ENCODE measurements around the gene FBXO10.

DNA sequence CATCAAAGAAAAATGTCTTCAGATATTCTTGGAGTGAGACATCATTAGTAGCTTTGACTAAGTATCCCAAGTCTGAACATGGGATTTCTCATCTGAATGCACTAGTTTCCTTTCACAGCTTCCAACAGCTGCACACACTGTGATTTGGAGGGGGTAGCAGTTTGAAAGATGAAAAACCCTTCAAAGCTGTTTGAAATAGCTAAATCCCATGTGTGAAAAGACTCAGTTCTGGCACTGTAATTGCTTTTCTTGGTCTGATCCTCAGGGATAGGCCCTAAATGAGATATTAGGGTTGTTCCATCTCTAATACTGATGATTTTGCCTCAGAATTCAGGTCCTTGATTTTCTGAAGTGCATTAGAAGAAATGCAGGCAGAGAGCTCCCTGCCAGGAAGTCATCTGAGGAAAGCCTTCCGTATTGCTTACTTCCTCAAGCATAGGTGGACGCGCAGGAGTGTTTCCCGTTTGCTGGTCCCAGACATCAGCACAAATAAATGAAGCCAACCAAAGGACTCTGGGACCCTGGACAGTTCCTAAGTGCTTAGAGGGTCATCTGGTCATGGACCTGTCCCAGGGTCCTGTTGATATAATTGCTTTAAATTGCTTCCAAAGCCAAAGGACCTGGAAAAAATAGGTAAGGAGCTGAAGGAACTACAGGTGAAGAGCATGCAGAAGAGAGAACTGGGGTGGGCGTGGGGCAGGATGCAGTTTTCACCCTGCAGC, 49.0 kb upstream of the FBXO10 start:
- no peak for TF ChIP-seq POLR2A (IDR thresholded peaks at IDR 0.05)
- TF ChIP-seq, protein P1, sequence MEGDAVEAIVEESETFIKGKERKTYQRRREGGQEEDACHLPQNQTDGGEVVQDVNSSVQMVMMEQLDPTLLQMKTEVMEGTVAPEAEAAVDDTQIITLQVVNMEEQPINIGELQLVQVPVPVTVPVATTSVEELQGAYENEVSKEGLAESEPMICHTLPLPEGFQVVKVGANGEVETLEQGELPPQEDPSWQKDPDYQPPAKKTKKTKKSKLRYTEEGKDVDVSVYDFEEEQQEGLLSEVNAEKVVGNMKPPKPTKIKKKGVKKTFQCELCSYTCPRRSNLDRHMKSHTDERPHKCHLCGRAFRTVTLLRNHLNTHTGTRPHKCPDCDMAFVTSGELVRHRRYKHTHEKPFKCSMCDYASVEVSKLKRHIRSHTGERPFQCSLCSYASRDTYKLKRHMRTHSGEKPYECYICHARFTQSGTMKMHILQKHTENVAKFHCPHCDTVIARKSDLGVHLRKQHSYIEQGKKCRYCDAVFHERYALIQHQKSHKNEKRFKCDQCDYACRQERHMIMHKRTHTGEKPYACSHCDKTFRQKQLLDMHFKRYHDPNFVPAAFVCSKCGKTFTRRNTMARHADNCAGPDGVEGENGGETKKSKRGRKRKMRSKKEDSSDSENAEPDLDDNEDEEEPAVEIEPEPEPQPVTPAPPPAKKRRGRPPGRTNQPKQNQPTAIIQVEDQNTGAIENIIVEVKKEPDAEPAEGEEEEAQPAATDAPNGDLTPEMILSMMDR (IDR thresholded peaks at IDR 0.05) = no peak
- no peak for TF ChIP-seq POLR2AphosphoS5 (IDR thresholded peaks at IDR 0.05)

Measured in breast epithelium (tissue), 3 donors.